ENCODE measurements around the gene PDE4D. TPM values are rescaled to one million over a fixed set of nuclear protein-coding genes. Genes with fewer than 3 reads are reported as not detected.

The PDE4D gene
- total and polyA plus RNA-seq, 10 of the 15 experiments (the other 5 are each of a cell fraction or from before 2014, with no cell fraction given), result 0.87 to 4.1 (median 2.2) TPM

GRCh38 chr5:59562756-59563389 is 330.7 kb downstream of the PDE4D start (continued):
- TF ChIP-seq PRDM15 (CRISPR knock-in tag; IDR thresholded peaks at IDR 0.05) (no peak), LARP7 (IDR thresholded peaks at IDR 0.05) (no peak), SKIL (IDR thresholded peaks at IDR 0.05; ENCODE audit: low read depth, poor library complexity, severe bottlenecking) (no peak), POLR2AphosphoS2 (IDR thresholded peaks at IDR 0.05; ENCODE audit: low read depth, low read length) (no peak), PAX5 (IDR thresholded peaks at IDR 0.05; ENCODE audit: borderline replicate concordance, low read depth, low read length) (no peak), JUND (IDR thresholded peaks at IDR 0.05; ENCODE audit: low read depth, low read length) (no peak), ASH2L (IDR thresholded peaks at IDR 0.05; ENCODE audit: borderline replicate concordance, low read depth) (no peak), ZSCAN29 (IDR thresholded peaks at IDR 0.05) (no peak), KDM1A (IDR thresholded peaks at IDR 0.05; ENCODE audit: borderline replicate concordance) (no peak), BCL11A (IDR thresholded peaks at IDR 0.05; ENCODE audit: low read depth, low read length) (no peak), IRF5 (IDR thresholded peaks at IDR 0.05; ENCODE audit: borderline replicate concordance) (no peak)

All from GM12878 (cell line).